ENCODE data around the gene DUSP10. TPM values are rescaled to one million over a fixed set of nuclear protein-coding genes. Genes with fewer than 3 reads are reported as not detected.

Gene DUSP10
- total RNA-seq, 1 experiment from 2014 or later = 6.2 TPM

- POLR2A ChIA-PET (ENCODE audit: unreplicated experiment) = no interaction called here
- TF ChIP-seq EZH2phosphoT487 (IDR thresholded peaks at IDR 0.05; ENCODE audit: borderline replicate concordance, low read length) = no peak
- no peak for TF ChIP-seq EZH2 (IDR thresholded peaks at IDR 0.05; ENCODE audit: low read length, unreplicated experiment)
- TF ChIP-seq CTCF (conservative IDR thresholded peaks at IDR 0.05; ENCODE audit: low read depth, low read length) = no peak
- ATAC-seq = no peak
- no peaks in the 10 kb centered on the region for H4K20me1 ChIP-seq (ENCODE audit: low read length)
- H3K36me3 ChIP-seq (ENCODE audit: low read depth, low read length) = no peaks in the 10 kb centered on the region
- no peaks in the 10 kb centered on the region for H3K79me2 ChIP-seq (ENCODE audit: low read length)
- no peak overlapping the region for H2AFZ ChIP-seq (ENCODE audit: low read length)
- no TSS peak for BruUV-seq (replicated peaks)
- H3F3A ChIP-seq (ENCODE audit: low read length, unreplicated experiment) = no peaks in the 10 kb centered on the region
- no peak overlapping the region for H3K9ac ChIP-seq (ENCODE audit: low read length)
- CTCF ChIA-PET = no interaction called here
- no peak overlapping the region for H3K4me3 ChIP-seq (ENCODE audit: low read length)
- 0 out of 2 replicates have a peak, but pooled peaks cover 2% of the 10 kb centered on the region for H3K9me2 ChIP-seq (replicated peaks; ENCODE audit: low read length)
- no peaks in the 10 kb centered on the region for H3K4me1 ChIP-seq (ENCODE audit: insufficient read depth, low read length)
- H3K9me3 ChIP-seq (ENCODE audit: low read length) = no peaks in the 10 kb centered on the region
- DNase-seq = no peak
- H3K27ac ChIP-seq (ENCODE audit: low read length) = no peak overlapping the region
- no peak overlapping the region for H3K4me2 ChIP-seq (ENCODE audit: low read length)
- intact Hi-C loops (cut with micrococcal nuclease) = no loop called here
- no peaks in the 10 kb centered on the region for H3K27me3 ChIP-seq (ENCODE audit: low read length)
Measured at GRCh38 chr1:221687836-221688487, 53.9 kb downstream of the DUSP10 start.

GRCh38 chr1:221683681-221684080, 58.2 kb downstream of the DUSP10 start:
- BruUV-seq (replicated peaks) = no TSS peak
- no peak overlapping the region for H3K9ac ChIP-seq (ENCODE audit: low read length)
- POLR2A ChIA-PET (ENCODE audit: unreplicated experiment) = no interaction called here
- peak; percentile 45 for ATAC-seq
- intact Hi-C loops (cut with micrococcal nuclease) = no loop called here
- H3K4me3 ChIP-seq (ENCODE audit: low read length) = no peak overlapping the region
- no peaks in the 10 kb centered on the region for H3K79me2 ChIP-seq (ENCODE audit: low read length)
- H3K9me3 ChIP-seq (ENCODE audit: low read length) = no peaks in the 10 kb centered on the region
- no peaks in the 10 kb centered on the region for H3K9me2 ChIP-seq (replicated peaks; ENCODE audit: low read length)
- no peaks in the 10 kb centered on the region for H3K4me1 ChIP-seq (ENCODE audit: insufficient read depth, low read length)
- no peaks in the 10 kb centered on the region for H4K20me1 ChIP-seq (ENCODE audit: low read length)
- CTCF ChIA-PET = no interaction called here
- no peak for TF ChIP-seq EZH2phosphoT487 (IDR thresholded peaks at IDR 0.05; ENCODE audit: borderline replicate concordance, low read length)
- TF ChIP-seq EZH2 (IDR thresholded peaks at IDR 0.05; ENCODE audit: low read length, unreplicated experiment) = no peak
- no peak for TF ChIP-seq CTCF (conservative IDR thresholded peaks at IDR 0.05; ENCODE audit: low read depth, low read length)
- H3F3A ChIP-seq (ENCODE audit: low read length, unreplicated experiment) = no peaks in the 10 kb centered on the region
- no peak overlapping the region for H3K27ac ChIP-seq (ENCODE audit: low read length)
- H3K27me3 ChIP-seq (ENCODE audit: low read length) = no peaks in the 10 kb centered on the region
- no peak overlapping the region for H3K4me2 ChIP-seq (ENCODE audit: low read length)
- no peak overlapping the region for H2AFZ ChIP-seq (ENCODE audit: low read length)
- H3K36me3 ChIP-seq (ENCODE audit: low read depth, low read length) = no peaks in the 10 kb centered on the region
- peak; percentile 49 for DNase-seq

- H3K36me3 ChIP-seq (ENCODE audit: low read depth, low read length) = no peaks in the 10 kb centered on the region
- DNase-seq (no peak), ATAC-seq (no peak)
- no peaks in the 10 kb centered on the region for H3K9me2 ChIP-seq (replicated peaks; ENCODE audit: low read length)
- CTCF ChIA-PET = no interaction called here
- BruUV-seq (replicated peaks) = no TSS peak
- no peak overlapping the region for H3K4me3 ChIP-seq (ENCODE audit: low read length)
- H4K20me1 ChIP-seq (ENCODE audit: low read length) = no peaks in the 10 kb centered on the region
- intact Hi-C loops (cut with micrococcal nuclease) = no loop called here
- H2AFZ ChIP-seq (ENCODE audit: low read length) = no peak overlapping the region
- no peak overlapping the region for H3K27ac ChIP-seq (ENCODE audit: low read length)
- H3K4me2 ChIP-seq (ENCODE audit: low read length) = no peak overlapping the region
- H3F3A ChIP-seq (ENCODE audit: low read length, unreplicated experiment) = no peaks in the 10 kb centered on the region
- TF ChIP-seq EZH2 (IDR thresholded peaks at IDR 0.05; ENCODE audit: low read length, unreplicated experiment) = no peak
- no peaks in the 10 kb centered on the region for H3K79me2 ChIP-seq (ENCODE audit: low read length)
- no peaks in the 10 kb centered on the region for H3K9me3 ChIP-seq (ENCODE audit: low read length)
- POLR2A ChIA-PET (ENCODE audit: unreplicated experiment) = no interaction called here
- H3K9ac ChIP-seq (ENCODE audit: low read length) = no peak overlapping the region
- H3K4me1 ChIP-seq (ENCODE audit: insufficient read depth, low read length) = no peaks in the 10 kb centered on the region; the same call in 1 of the 2 replicates
- no peaks in the 10 kb centered on the region for H3K27me3 ChIP-seq (ENCODE audit: low read length)
Measured at GRCh38 chr1:221680085-221680484, 61.8 kb downstream of the DUSP10 start.

Data from PC-3 (cell line).